K562 (cell line): ENCODE results near the gene LCN15. TPM values are rescaled to one million over a fixed set of nuclear protein-coding genes. Genes with fewer than 3 reads are reported as not detected.

Source experiments
- ATAC-seq: fragments of 200-7000 bp; cut with Tn5 transposase; 3 replicates; pipeline ENCODE4 v1.9.1; 2020; ENCODE audit warnings: moderate library complexity
- BruUV-seq: library from RNA; stranded (reverse); fragments of 400-500 nt; replicated peaks from 2 replicates; lab custom pipeline; 2021; lab: Mats Ljungman, UMichigan
- CTCF ChIA-PET: fragments of 300-600 bp; formaldehyde crosslinking; extraction: SDS; loops from one replicate; lab custom pipeline; 2021; ENCODE audit warnings: low intra/inter-chr PET ratio; lab: Yijun Ruan, JAX
- POLR2A ChIA-PET: fragments of 300-600, 350-650 bp; sonication (Branson Sonifier 250); formaldehyde crosslinking; extraction: SDS; loops from one replicate; lab custom pipeline; 2021; ENCODE audit warnings: antibody characterized with exemption, inconsistent platforms; lab: Yijun Ruan, JAX
- DNase-seq, 4 experiments: peaks; one replicate each; pipeline versions ENCODE4 v3.0.0 to v3.0.0-alpha.2; 2011 to 2018; ENCODE audit warnings: low spot score in 3 of 4, mixed read lengths in 3 of 4; ENCODE audit errors: extremely low read depth in 1 of 4
- FAIRE-seq: peaks from 2 replicates; lab custom pipeline; 2011; peaks lifted over from hg19 to GRCh38; lab: Jason Lieb, UNC
- H2AFZ ChIP-seq: 2 replicates; pipeline ENCODE4 v1.6.0; 2011; ENCODE audit warnings: low read depth, low read length, control low read depth, inconsistent platforms
- H3K27ac ChIP-seq: fragments of 200-600 bp; 3 replicates; pipeline ENCODE4 v1.8.0; 2011; ENCODE audit warnings: low read depth, mild to moderate bottlenecking, control low read depth, inconsistent platforms, low read length, moderate library complexity, mixed read lengths; ENCODE audit errors: extremely low read depth
- H3K27me3 ChIP-seq, 2 experiments: fragments of 300-600 bp in 1 of 2; 2 replicates in 1 of 2; 3 replicates in 1 of 2; pipeline versions ENCODE4 v1.6.0 to v1.8.0; 2011; ENCODE audit warnings: inconsistent platforms in 2 of 2, low read length in 2 of 2, mild to moderate bottlenecking in 1 of 2, mixed read lengths in 1 of 2, moderate library complexity in 1 of 2; ENCODE audit not compliant: control insufficient read depth in 2 of 2, insufficient read depth in 2 of 2
- H3K36me3 ChIP-seq: fragments of 300-600 bp; 3 replicates; pipeline ENCODE4 v1.8.0; 2011; ENCODE audit warnings: mild to moderate bottlenecking, low read length, inconsistent platforms; ENCODE audit not compliant: control insufficient read depth, insufficient read depth
- H3K4me1 ChIP-seq, 2 experiments: fragments of 200-600 bp in 1 of 2; replicated peaks in 1 of 2; 2 replicates in 1 of 2; 3 replicates in 1 of 2; pipeline versions ENCODE4 v1.5.1 to v1.8.0; 2011; ENCODE audit warnings: inconsistent platforms in 2 of 2, low read length in 2 of 2, mild to moderate bottlenecking in 1 of 2, mixed read lengths in 1 of 2, moderate library complexity in 1 of 2; ENCODE audit not compliant: control insufficient read depth in 2 of 2, insufficient read depth in 2 of 2
- H3K4me2 ChIP-seq: 2 replicates; pipeline ENCODE4 v1.6.1; 2011; ENCODE audit warnings: low read length, control low read depth, inconsistent platforms, mixed read lengths; ENCODE audit not compliant: insufficient read depth
- H3K4me3 ChIP-seq: fragments of 200-600 bp; sonication (generic), shearing (Covaris generic); 2 replicates; pipeline ENCODE4 v1.5.1; 2016; ENCODE audit warnings: control low read depth, inconsistent platforms
- H3K79me2 ChIP-seq: fragments of 200-600 bp; 3 replicates; pipeline ENCODE4 v1.8.0; 2011; ENCODE audit warnings: low read length, inconsistent platforms; ENCODE audit not compliant: control insufficient read depth, insufficient read depth
- H3K9ac ChIP-seq, 2 experiments: 2 replicates each; pipeline versions ENCODE4 v1.6.0 to v1.6.1; 2011; ENCODE audit warnings: low read depth in 2 of 2, low read length in 2 of 2, control low read depth in 1 of 2, inconsistent platforms in 1 of 2, mild to moderate bottlenecking in 1 of 2, mixed read lengths in 1 of 2; ENCODE audit not compliant: insufficient read depth in 1 of 2
- H3K9me1 ChIP-seq: one replicate; pipeline ENCODE4 v1.6.0; 2011; ENCODE audit warnings: inconsistent platforms, mild to moderate bottlenecking, low read length, moderate library complexity; ENCODE audit not compliant: control insufficient read depth, insufficient read depth
- H3K9me3 ChIP-seq: replicated peaks from 2 replicates; pipeline ENCODE4 v1.5.1; 2011; ENCODE audit warnings: low read depth, low read length, inconsistent platforms; ENCODE audit not compliant: control insufficient read depth, insufficient read depth
- H4K20me1 ChIP-seq: replicated peaks from 2 replicates; pipeline ENCODE4 v1.6.1; 2011; ENCODE audit warnings: low read length, inconsistent platforms, mixed read lengths; ENCODE audit not compliant: control insufficient read depth, insufficient read depth
- ARID4B ChIP-seq: sonication (generic); formaldehyde crosslinking; IDR thresholded peaks from 2 replicates; pipeline ENCODE4 v1.8.0; 2022; ENCODE audit warnings: mild to moderate bottlenecking, missing genetic modification reagents
- C11orf30 ChIP-seq: fragments of 450-650 bp; IDR thresholded peaks from 2 replicates; pipeline ENCODE4 v1.6.1; 2016; ENCODE audit warnings: low read depth, mild to moderate bottlenecking
- CREB1 ChIP-seq, 2 experiments: sonication (generic) in 1 of 2; formaldehyde crosslinking in 1 of 2; IDR thresholded peaks; 2 replicates each; pipeline versions ENCODE4 v1.6.1 to v1.8.0; 2012 to 2022; ENCODE audit warnings: inconsistent platforms in 1 of 2, mild to moderate bottlenecking in 1 of 2, missing genetic modification reagents in 1 of 2, moderate library complexity in 1 of 2
- LARP7 ChIP-seq: fragments of 450-650 bp; IDR thresholded peaks from 2 replicates; pipeline ENCODE4 v1.6.1; 2016
- MTF1 ChIP-seq: fragments of 250-450 bp; sonication (Bioruptor Pico); IDR thresholded peaks from 2 replicates; pipeline ENCODE4 v1.9.0; 2021; ENCODE audit warnings: moderate library complexity, mild to moderate bottlenecking, inconsistent platforms, borderline replicate concordance
- NCOA4 ChIP-seq: fragments of 450-650 bp; IDR thresholded peaks from 2 replicates; pipeline ENCODE4 v1.6.1; 2018; ENCODE audit warnings: mild to moderate bottlenecking; ENCODE audit not compliant: partially characterized antibody
- POLR2B ChIP-seq: fragments of 450-650 bp; IDR thresholded peaks from 2 replicates; pipeline ENCODE4 v1.6.1; 2018; ENCODE audit warnings: low read depth; ENCODE audit not compliant: partially characterized antibody
- SNRNP70 ChIP-seq: fragments of 200-400 bp; formaldehyde crosslinking; optimal IDR thresholded peaks from 2 replicates; pipeline ENCODE3; 2017; ENCODE audit warnings: low read depth, low read length
- TEAD2 ChIP-seq: fragments of 450-650 bp; IDR thresholded peaks from 2 replicates; pipeline ENCODE4 v1.6.1; 2016; ENCODE audit warnings: missing genetic modification characterization, control low read depth, missing compliant biosample characterization
- UBTF ChIP-seq, 2 experiments: IDR thresholded peaks; 2 replicates each; pipeline ENCODE4 v1.6.1; 2012; ENCODE audit warnings: improper control_type of control experiment in 2 of 2, low read depth in 2 of 2, low read length in 2 of 2, borderline replicate concordance in 1 of 2
- ZNF174 ChIP-seq: fragments of 250-450 bp; sonication (Bioruptor Pico); IDR thresholded peaks from 2 replicates; pipeline ENCODE4 v1.4.0; 2020; ENCODE audit warnings: mild to moderate bottlenecking
- ZNF586 ChIP-seq: fragments of 450-650 bp; formaldehyde crosslinking; conservative IDR thresholded peaks from 2 replicates; pipeline ENCODE4 v1.4.0; 2020; ENCODE audit warnings: mild to moderate bottlenecking, moderate library complexity
- ZNF830 ChIP-seq: fragments of 250-450 bp; sonication (Bioruptor Pico); IDR thresholded peaks from 2 replicates; pipeline ENCODE4 v1.5.0; 2021; ENCODE audit warnings: mild to moderate bottlenecking
- WGBS: fragments of 100-300 bp; shearing (Covaris generic); methylation state at CpG from one replicate; pipeline ENCODE4 v1.1.6; 2016; ENCODE audit warnings: low coverage, mixed read lengths; ENCODE audit not compliant: insufficient coverage; ENCODE audit errors: missing lambda C conversion rate; 5-methylcytosine and 5-hydroxymethylcytosine counted together
- in situ Hi-C: fragments of 300-500 bp; cut with MboI; formaldehyde crosslinking; loops from 4 replicates; pipeline ENCODE4 v1.15.0; 2018; ENCODE audit warnings: inconsistent platforms, mixed read lengths
- intact Hi-C: fragments of 100-400 bp; cut with micrococcal nuclease; formaldehyde crosslinking; loops from 2 replicates; pipeline ENCODE4 v1.14.2; 2022
- polyA plus RNA-seq, 8 experiments: library from polyadenylated mRNA; depleted of rRNA in 4 of 8; stranded (reverse) in 5 of 8; unstranded in 3 of 8; fragments of >200 nt; fragmentation: Nextera tagmentation in 2 of 8; fragmentation: Illumina TruSeq in 1 of 8; extraction: Ambion mirVana in 2 of 8; extraction: Trizol in 1 of 8; gene quantifications; 2 replicates each; pipeline versions ENCODE4 v1.2.1 to v1.2.3, GENCODE V29; 2011 to 2014; ENCODE audit warnings: inconsistent platforms in 1 of 8, missing spikeins in 1 of 8
- total RNA-seq, 7 experiments: library from RNA; depleted of rRNA in 6 of 7; stranded (reverse); fragments of >200 nt in 6 of 7; fragmentation: Illumina TruSeq in 2 of 7; extraction: Trizol in 2 of 7; gene quantifications; 2 replicates each; pipeline versions ENCODE4 v1.2.1 to v1.2.3, GENCODE V29; 2011 to 2021; ENCODE audit warnings: low replicate concordance in 1 of 7

Gene LCN15
- total and polyA plus RNA-seq, 9 of the 15 experiments (the other 6 are each of a cell fraction or from before 2014, with no cell fraction given): 0.66 TPM; not detected in 8

DNA sequence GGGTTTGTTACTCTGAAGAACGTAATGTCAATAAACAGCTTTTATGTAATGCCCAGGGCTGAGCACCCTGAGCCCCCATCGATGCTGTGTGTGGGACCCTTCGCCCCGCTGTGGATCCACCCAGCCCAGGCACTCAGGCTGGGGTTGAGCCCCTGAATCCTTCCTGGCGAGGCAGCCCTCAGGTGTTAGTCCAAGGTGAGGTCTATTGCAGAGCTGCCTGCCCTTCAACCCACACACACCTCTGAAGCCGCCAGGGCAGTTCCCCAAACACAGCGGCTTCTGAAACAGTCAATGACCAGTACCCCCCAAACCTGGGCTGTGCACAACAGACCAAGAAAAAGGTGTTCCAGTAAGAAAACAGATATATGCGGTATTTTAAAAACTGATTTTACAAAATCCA lies 40.3 kb downstream of the LCN15 start (continued):
- TF ChIP-seq NCOA4: no peak
- no peak for TF ChIP-seq LARP7
- TF ChIP-seq CREB1 (IDR thresholded peaks at IDR 0.05): 0 out of 2 replicates have a peak, but pooled peaks have one; percentile 11
- TF ChIP-seq CREB1 (CRISPR knock-in tag; IDR thresholded peaks at IDR 0.05): no peak
- peak; percentile 79 for TF ChIP-seq SNRNP70

DNA sequence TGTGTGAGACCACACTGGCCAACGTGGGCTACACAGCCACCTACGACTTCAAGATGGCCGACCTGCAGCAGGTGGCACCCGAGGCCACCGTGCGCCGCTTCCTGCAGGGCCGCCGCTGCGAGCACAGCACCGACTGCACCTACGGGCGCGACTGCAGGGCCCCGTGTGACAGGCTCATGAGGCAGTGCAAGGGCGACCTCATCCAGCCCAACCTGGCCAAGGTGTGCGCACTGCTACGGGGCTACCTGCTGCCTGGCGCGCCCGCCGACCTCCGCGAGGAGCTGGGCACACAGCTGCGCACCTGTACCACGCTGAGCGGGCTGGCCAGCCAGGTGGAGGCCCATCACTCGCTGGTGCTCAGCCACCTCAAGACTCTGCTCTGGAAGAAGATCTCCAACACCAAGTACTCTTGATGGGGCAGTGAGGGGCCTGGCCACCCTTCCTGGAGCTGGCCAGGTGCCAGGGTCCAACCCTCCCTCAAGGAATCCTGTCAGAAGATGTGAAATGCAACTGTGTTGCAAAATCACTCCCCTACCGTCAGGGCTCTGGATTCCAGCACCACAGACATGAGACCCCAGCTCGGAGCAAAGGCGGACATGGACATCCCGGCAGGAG lies 40.8 kb downstream of the LCN15 start:
- ATAC-seq: no peak
- H3K27ac ChIP-seq: no peak overlapping the region
- H3K4me3 ChIP-seq: no peak overlapping the region
- H2AFZ ChIP-seq: no peak overlapping the region
- H3K27me3 ChIP-seq: no peaks in the 10 kb centered on the region
- no peak overlapping the region for H3K4me2 ChIP-seq
- no TSS peak for BruUV-seq
- POLR2A ChIA-PET: interaction anchor here (0.6 to 1.7 kb wide), 10 partner anchors 8 to 630 kb away, joined by 3 to 9 read pairs (median 4); partner anchors contain the start of gene DIPK1B
- DNase-seq: no peak
- H4K20me1 ChIP-seq: peaks cover 53% of the 10 kb centered on the region
- peaks cover 15 to 87% of the 10 kb centered on the region in 2 experiments; a peak in 4 of 5 replicates for H3K4me1 ChIP-seq
- H3K9me1 ChIP-seq: no peaks in the 10 kb centered on the region
- H3K79me2 ChIP-seq: peaks cover 50% of the 10 kb centered on the region
- 68% methylated on average over 17 of the region's 32 CpGs for WGBS
- FAIRE-seq: peak; percentile 57
- intact Hi-C loops: no loop called here
- H3K36me3 ChIP-seq: peaks cover 66% of the 10 kb centered on the region
- in situ Hi-C loops: no loop called here
- CTCF ChIA-PET: no interaction called here
- H3K9ac ChIP-seq: peak overlapping the region in 1 of 2 experiments; percentile 41; a peak in 1 of 4 replicates
- no peaks in the 10 kb centered on the region for H3K9me3 ChIP-seq
- TF ChIP-seq ZNF586 (CRISPR knock-in tag): no peak
- no peak for TF ChIP-seq MTF1
- TF ChIP-seq POLR2B: peak; percentile 19
- no peak for TF ChIP-seq ZNF174 (CRISPR knock-in tag)
- no peak for TF ChIP-seq UBTF (IDR thresholded peaks at IDR 0.05; ENCODE audit: borderline replicate concordance in 1 of 2, low read depth in 2 of 2, low read length in 2 of 2)
- 0 out of 2 replicates have a peak, but pooled peaks have one; percentile 42 for TF ChIP-seq ARID4B (CRISPR knock-in tag)
- TF ChIP-seq C11orf30: no peak
- no peak for TF ChIP-seq ZNF830
- no peak for TF ChIP-seq TEAD2 (tag)
